ENCODE measurements around the gene ABLIM2.

ABLIM2 gene

GRCh38 chr4:7971881-7972500 is 186.6 kb downstream of the ABLIM2 start:
- no peak for DNase-seq

- no peak for DNase-seq
Observed at GRCh38 chr4:7971159-7971631, 187.4 kb downstream of the ABLIM2 start.

GRCh38 chr4:7970361-7970946 is 188.2 kb downstream of the ABLIM2 start:
- no peak for DNase-seq

GRCh38 chr4:7968262-7968896 is 190.2 kb downstream of the ABLIM2 start:
- no peak for DNase-seq

GRCh38 chr4:7967501-7968261 is 190.9 kb downstream of the ABLIM2 start:
- no peak for DNase-seq

- DNase-seq: no peak
Observed at GRCh38 chr4:7967063-7967440, 191.6 kb downstream of the ABLIM2 start.

GRCh38 chr4:7966281-7967062 is 192.1 kb downstream of the ABLIM2 start:
- DNase-seq: no peak

GRCh38 chr4:7964890-7965662 is 193.5 kb downstream of the ABLIM2 start:
- DNase-seq: no peak

- no peak for DNase-seq
Observed at GRCh38 chr4:7964459-7964858, 194.2 kb downstream of the ABLIM2 start.

- DNase-seq: no peak
Observed at GRCh38 chr4:7963691-7964090, 194.9 kb downstream of the ABLIM2 start.

- DNase-seq: no peak
Observed at GRCh38 chr4:7962609-7963508, 195.8 kb downstream of the ABLIM2 start.

- no peak for DNase-seq
Observed at GRCh38 chr4:7960790-7961655, 197.6 kb downstream of the ABLIM2 start.

- DNase-seq: no peak
Observed at GRCh38 chr4:7960017-7960789, 198.4 kb downstream of the ABLIM2 start.

GRCh38 chr4:7959078-7959477 is 199.5 kb downstream of the ABLIM2 start:
- no peak for DNase-seq

GRCh38 chr4:7956934-7957656 is 201.5 kb downstream of the ABLIM2 start:
- no peak for DNase-seq

GRCh38 chr4:7956270-7956808 is 202.3 kb downstream of the ABLIM2 start:
- no peak for DNase-seq

- no peak for DNase-seq
Observed at GRCh38 chr4:7955393-7955792, 203.2 kb downstream of the ABLIM2 start.

GRCh38 chr4:7952615-7953014 is 206.0 kb downstream of the ABLIM2 start:
- DNase-seq: no peak
